HG03575 (cell line): Measurements from ENCODE around the gene NUP88.
A peak's percentile ranks its signal among the peaks of the same experiment; 100 is the strongest.
"Not testable (repeated sequence)": the region's sequence is repeated elsewhere in the genome, so short reads cannot be mapped to it uniquely, and the experiment has no call there.

ENCODE experiments used
- ATAC-seq: cut with Tn5 transposase; IDR thresholded peaks from one replicate; pipeline ENCODE4 v1.9.1; 2021; ENCODE audit not compliant: unreplicated experiment, insufficient number of reproducible peaks, low FRiP score; ENCODE audit errors: extremely low read depth

NUP88 gene

DNA sequence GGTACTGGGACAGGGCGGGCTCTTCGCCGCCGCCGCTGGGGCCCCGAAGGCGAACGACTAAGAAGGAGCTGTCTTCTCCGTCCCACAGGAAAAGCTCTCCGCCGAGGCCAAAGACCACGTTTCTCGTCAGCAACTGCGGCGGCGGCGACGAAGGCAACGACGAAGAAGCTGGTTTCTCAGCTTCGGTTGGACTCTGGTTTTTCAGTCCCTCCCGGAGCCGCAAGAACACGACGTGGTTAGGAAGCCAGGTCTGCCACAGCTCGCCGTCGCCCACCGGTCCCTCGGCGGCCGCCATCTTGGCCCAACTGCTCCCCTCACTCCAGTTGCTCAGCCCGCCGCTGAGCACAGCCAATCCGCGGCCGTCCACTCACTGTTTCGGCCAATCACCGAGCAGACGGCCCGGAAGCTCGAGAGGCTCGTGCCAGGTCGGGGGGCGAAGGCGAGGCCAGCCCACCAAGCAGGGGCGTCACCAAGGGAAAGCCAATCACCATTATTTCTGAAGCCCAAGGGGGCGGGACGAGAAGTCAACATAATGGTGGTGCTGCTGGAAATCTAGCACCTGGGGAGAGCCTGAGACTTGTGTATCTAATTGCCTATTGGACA, at the start of gene NUP88:
Gene NUP88, minus strand, starts transcription at position 307 of the 603 bp plus-strand sequence. Its CDS starts 12 bp downstream, at position 295.
- peak; percentile 61 for ATAC-seq

DNA sequence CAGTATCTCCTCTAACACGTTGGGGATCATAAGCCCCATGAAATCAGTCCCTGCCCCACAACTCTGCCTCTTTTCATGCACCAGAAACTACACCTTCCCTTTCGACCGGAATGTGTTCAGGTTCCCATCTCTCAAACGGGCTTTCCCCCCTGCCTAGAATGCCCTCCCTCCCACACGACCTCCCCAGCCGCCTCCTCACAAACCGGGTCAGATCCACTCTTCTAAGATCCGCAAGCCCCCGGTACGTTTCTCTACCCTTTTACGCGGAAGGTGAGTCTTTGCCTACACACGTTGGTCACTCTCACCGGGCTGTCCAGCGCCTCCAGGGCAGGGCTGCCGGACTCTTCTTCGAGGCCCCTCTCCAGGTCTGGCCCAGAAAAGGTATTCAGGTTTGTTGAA, 48.6 kb upstream of the NUP88 start:
- ATAC-seq, result no peak

- ATAC-seq, result no peak
Observed at GRCh38 chr17:5467416-5467815, 48.0 kb upstream of the NUP88 start.

GRCh38 chr17:5466295-5466694, 46.8 kb upstream of the NUP88 start:
- ATAC-seq, result no peak

GRCh38 chr17:5464717-5465507, 45.5 kb upstream of the NUP88 start:
- no peak for ATAC-seq

- ATAC-seq, result no peak
Observed at GRCh38 chr17:5446786-5447185, 27.3 kb upstream of the NUP88 start.

GRCh38 chr17:5444209-5444608, 24.7 kb upstream of the NUP88 start:
- ATAC-seq, result no peak

- no peak for ATAC-seq
Observed at GRCh38 chr17:5443728-5444127, 24.3 kb upstream of the NUP88 start.

GRCh38 chr17:5439446-5439764, 19.9 kb upstream of the NUP88 start:
- ATAC-seq, result no peak

DNA sequence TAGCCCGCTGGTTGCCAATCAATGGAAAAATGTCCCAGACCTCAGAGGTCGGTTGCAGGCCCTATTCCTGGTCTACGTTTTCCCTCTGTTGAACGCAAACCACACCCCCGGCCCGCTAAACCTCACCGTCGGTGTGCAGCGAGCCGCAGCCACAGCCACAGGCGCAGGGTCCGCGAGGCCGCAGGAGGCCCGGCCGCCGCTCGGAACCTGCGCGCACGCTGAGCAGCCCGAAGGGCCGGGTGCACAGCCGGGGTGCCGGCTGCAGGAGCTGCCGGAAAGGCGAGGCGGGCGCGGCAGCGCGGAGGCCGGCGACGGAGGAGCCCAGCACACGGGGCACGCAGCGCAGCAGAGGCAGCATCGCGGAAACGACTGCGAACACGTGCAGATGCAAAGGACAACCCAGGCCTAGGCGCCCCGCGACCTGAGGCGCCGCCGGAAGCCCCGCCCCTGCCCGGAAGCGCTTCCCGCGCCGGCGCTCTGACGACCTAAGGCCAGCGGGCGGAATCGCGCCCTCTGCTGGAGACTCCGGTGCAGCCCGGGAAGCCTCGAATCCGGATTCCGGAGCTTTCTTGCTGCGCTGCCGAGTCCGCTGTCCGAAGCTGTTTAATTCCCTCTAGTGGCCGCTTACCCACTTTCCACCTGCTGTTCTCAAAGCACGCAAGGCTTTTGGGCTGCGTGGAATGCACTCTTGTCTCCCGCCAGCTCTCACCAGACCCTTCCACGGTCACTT, 19.4 kb upstream of the NUP88 start, which contains the start of gene C1QBP:
Gene C1QBP, minus strand, starts transcription at position 440 of the 730 bp plus-strand sequence. Its CDS starts 82 bp downstream, at position 358.
- no peak for ATAC-seq

GRCh38 chr17:5437721-5438317, 18.4 kb upstream of the NUP88 start:
- no peak for ATAC-seq

- not testable (repeated sequence) for ATAC-seq
Observed at GRCh38 chr17:5435781-5436315, 16.4 kb upstream of the NUP88 start.

DNA sequence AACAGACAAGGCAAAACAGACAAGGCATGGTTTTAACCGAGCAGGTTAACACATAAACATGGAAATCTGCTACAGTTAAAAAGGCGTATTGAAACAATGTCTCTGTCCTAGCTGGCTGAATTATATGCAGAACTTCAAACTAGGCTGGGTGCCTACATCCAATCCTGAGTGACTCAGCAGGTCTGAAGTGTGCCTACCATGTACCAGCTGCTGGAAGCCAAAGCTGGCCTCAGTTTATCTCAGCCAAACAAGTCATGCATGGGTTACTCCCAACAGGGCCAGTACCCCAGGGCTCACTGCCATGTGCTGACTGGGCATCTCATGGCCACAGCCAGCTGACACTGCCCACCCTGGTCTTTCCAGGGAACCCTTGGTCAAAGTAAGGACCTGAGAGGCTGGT, 15.5 kb upstream of the NUP88 start:
- no peak for ATAC-seq

DNA sequence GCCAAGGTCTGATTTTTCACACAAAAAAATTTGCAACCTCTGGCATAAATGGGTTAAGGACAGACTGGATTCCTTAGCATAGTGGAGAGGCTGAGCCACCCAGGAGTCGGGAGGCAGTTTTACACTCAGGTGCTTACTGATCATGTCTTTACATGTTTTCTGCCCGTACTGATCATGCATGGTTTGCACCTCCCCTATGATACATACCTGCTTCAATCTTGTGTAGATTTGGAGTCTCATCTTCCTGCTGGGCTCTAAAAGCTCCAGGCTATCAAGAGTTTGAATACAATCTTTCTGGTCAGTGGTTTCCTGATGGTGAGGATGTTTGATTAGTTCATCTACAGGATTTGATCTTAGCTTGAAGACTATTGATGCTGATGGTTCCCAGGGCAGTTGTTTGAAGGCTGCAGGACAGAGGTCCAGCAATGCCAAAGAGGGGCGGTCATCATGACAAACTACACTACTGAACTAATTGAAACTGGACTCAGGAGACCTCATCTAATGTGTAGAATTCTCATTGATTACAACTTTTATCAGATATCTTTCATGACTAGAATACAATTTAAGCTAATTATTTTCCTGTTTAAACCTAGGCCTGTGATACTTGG, 12.6 kb upstream of the NUP88 start:
- ATAC-seq, result no peak

GRCh38 chr17:5431234-5431633, 11.8 kb upstream of the NUP88 start:
- ATAC-seq, result not testable (repeated sequence)

DNA sequence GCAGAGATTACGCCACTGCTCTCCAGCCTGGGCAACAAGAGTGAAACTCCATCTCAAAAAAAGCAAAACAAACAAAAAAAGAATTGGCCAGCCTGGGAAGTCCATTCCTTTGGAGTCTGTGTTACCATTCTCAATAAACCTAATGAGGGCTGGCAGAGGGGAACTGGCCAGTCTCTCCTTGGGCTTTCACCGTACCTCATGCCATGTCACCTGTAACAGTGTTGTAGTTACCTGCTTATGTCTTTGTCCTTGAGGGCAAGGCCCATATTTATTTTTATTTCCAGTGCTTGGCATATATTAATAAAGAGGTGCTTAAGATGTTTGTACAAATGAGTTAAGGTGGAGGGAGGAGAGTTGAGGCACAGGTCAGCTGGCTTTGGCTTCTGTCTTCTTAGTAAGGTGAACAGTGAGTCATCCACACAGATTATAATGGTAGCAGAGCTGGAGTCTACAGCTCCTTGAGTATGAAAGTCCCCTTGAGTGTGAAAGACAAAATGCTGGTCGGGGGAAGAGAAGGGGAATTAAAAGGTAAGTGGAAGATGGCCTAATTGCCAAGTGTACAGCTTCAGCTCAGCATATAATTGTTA, 11.0 kb upstream of the NUP88 start:
- ATAC-seq, result no peak

DNA sequence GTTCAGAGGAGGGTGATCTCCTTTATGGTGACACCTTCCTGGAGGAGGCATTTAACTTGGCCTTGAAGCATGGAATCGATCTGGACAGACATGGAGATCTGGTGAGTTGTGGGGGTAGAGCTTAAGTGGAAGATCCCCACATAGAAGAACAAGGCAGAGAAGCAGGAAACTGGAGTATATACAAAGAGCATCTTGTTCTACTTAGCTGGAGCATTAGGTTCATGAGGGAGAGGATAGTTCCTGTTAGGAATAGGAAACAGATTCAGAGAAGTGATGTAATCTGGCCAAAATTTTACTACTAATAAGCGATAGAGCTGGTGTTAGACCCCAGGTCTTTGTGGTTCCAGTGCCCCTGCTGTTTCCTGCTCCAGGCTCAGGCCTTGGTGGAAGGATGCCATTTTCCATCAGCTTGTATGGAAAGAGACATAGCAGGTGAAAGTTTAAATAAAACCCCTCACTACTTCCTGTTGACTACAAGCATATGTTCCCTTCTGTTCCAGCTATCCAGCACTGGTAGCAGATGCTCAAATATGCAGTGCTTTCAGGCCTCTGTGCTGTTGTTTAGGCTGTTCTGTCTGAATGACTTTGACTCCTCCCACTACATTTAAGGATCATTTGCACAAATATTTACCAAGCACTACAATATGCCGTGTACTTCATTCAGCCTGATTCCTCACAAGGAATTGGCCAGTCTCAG, 9.9 kb upstream of the NUP88 start:
- no peak for ATAC-seq

- no peak for ATAC-seq
Observed at GRCh38 chr17:5425826-5426225, 6.4 kb upstream of the NUP88 start.
